Caco-2 (cell line): ENCODE measurements around the gene NCOA6. TPM values are rescaled to one million over a fixed set of nuclear protein-coding genes. Genes with fewer than 3 reads are reported as not detected.

Experiments used
- BruUV-seq: library from RNA; stranded (reverse); fragments of 400-500 nt; replicated peaks from 2 replicates; lab custom pipeline; 2021; lab: Mats Ljungman, UMichigan
- CTCF ChIA-PET: fragments of 300-600 bp; sonication (Branson Sonifier 250); formaldehyde crosslinking; loops from one replicate; lab custom pipeline; 2022; ENCODE audit warnings: antibody characterized with exemption; lab: Charles Lee
- POLR2A ChIA-PET: fragments of 300-600 bp; sonication (Branson Sonifier 250); formaldehyde crosslinking; loops from one replicate; lab custom pipeline; 2022; ENCODE audit warnings: antibody characterized with exemption; lab: Charles Lee
- DNase-seq, 2 experiments: peaks; one replicate each; pipeline versions ENCODE4 v3.0.0 to v3.0.0-alpha.2; 2020 to 2022
- H3K27me3 ChIP-seq: replicated peaks from 2 replicates; pipeline ENCODE4 v1.6.0; 2011; ENCODE audit warnings: low read length; ENCODE audit not compliant: control insufficient read depth, insufficient read depth
- H3K36me3 ChIP-seq: 2 replicates; pipeline ENCODE4 v1.5.1; 2011; ENCODE audit warnings: low read length; ENCODE audit not compliant: control insufficient read depth, insufficient read depth
- H3K4me1 ChIP-seq: fragments of 250-450 bp; sonication (Bioruptor Pico); 2 replicates; pipeline ENCODE4 v1.5.1; 2020; ENCODE audit warnings: mild to moderate bottlenecking
- H3K4me3 ChIP-seq: 2 replicates; pipeline ENCODE4 v1.5.1; 2011; ENCODE audit warnings: low read depth, mild to moderate bottlenecking, control low read depth, low read length
- H3K9me3 ChIP-seq: fragments of 250-450 bp; sonication (Bioruptor Pico); 2 replicates; pipeline ENCODE4 v1.5.1; 2020; ENCODE audit warnings: mild to moderate bottlenecking, moderate library complexity
- H3K27ac Mint-ChIP-seq: one replicate; pipeline ENCODE4 v1.8.0; 2022; ENCODE audit warnings: mixed read lengths; ENCODE audit not compliant: unreplicated experiment
- H3K27me3 Mint-ChIP-seq: one replicate; pipeline ENCODE4 v1.8.0; 2022; ENCODE audit warnings: mixed read lengths; ENCODE audit not compliant: insufficient read depth, unreplicated experiment
- H3K36me3 Mint-ChIP-seq: one replicate; pipeline ENCODE4 v1.8.0; 2022; ENCODE audit warnings: mild to moderate bottlenecking, mixed read lengths; ENCODE audit not compliant: insufficient read depth, unreplicated experiment
- H3K4me1 Mint-ChIP-seq: one replicate; pipeline ENCODE4 v1.8.0; 2022; ENCODE audit warnings: low read depth, mixed read lengths; ENCODE audit not compliant: unreplicated experiment
- H3K4me3 Mint-ChIP-seq: one replicate; pipeline ENCODE4 v1.8.0; 2022; ENCODE audit warnings: mild to moderate bottlenecking, moderate library complexity, mixed read lengths; ENCODE audit not compliant: unreplicated experiment
- H3K9me3 Mint-ChIP-seq: one replicate; pipeline ENCODE4 v1.8.0; 2022; ENCODE audit warnings: mixed read lengths; ENCODE audit not compliant: unreplicated experiment
- CTCF ChIP-seq, 2 experiments: fragments of 200-600 bp in 1 of 2; IDR thresholded peaks; 1 replicate in 1 of 2; 2 replicates in 1 of 2; pipeline versions ENCODE4 v1.5.1 to v1.8.0; 2011 to 2022; ENCODE audit warnings: antibody characterized with exemption in 1 of 2, control low read depth in 1 of 2, inconsistent platforms in 1 of 2, low read depth in 1 of 2, low read length in 1 of 2, mild to moderate bottlenecking in 1 of 2, moderate library complexity in 1 of 2; ENCODE audit not compliant: insufficient read depth in 1 of 2, severe bottlenecking in 1 of 2, unreplicated experiment in 1 of 2
- intact Hi-C: fragments of 100-400 bp; cut with micrococcal nuclease; formaldehyde crosslinking; loops from one replicate; pipeline ENCODE4 v1.10.0; 2022; ENCODE audit not compliant: unreplicated experiment
- total RNA-seq: library from RNA; stranded (reverse); gene quantifications from 2 replicates; pipeline ENCODE4 v1.2.3, GENCODE V29; 2022

Gene NCOA6
- total RNA-seq, 1 experiment from 2014 or later: 65.1 TPM

GRCh38 chr20:34859367-34859766 is 33.9 kb upstream of the NCOA6 start:
- Histone ChIP-seq H3K27me3 (no peaks in the 10 kb centered on the region), H3K4me1 (no peaks in the 10 kb centered on the region), H3K9me3 (no peaks in the 10 kb centered on the region), H3K36me3 (peaks cover 5% of the 10 kb centered on the region), H3K4me3 (no peak overlapping the region)
- no peak overlapping the region for H3K4me3 Mint-ChIP-seq
- no peak for DNase-seq
- H3K36me3 Mint-ChIP-seq: peaks cover 6% of the 10 kb centered on the region
- H3K27ac Mint-ChIP-seq: no peak overlapping the region
- no TSS peak for BruUV-seq
- H3K9me3 Mint-ChIP-seq: no peaks in the 10 kb centered on the region
- no peaks in the 10 kb centered on the region for H3K27me3 Mint-ChIP-seq
- H3K4me1 Mint-ChIP-seq: no peaks in the 10 kb centered on the region
- POLR2A ChIA-PET: no interaction called here
- no peak for TF ChIP-seq CTCF (IDR thresholded peaks at IDR 0.05; ENCODE audit: insufficient read depth in 1 of 2, low read depth in 1 of 2, low read length in 1 of 2, severe bottlenecking in 1 of 2, unreplicated experiment in 1 of 2)
- intact Hi-C loops: no loop called here
- CTCF ChIA-PET: interaction anchor here (0.6 kb wide), 1 partner anchor 283 kb away, joined by 3 read pairs; no protein-coding TSS in a partner anchor

GRCh38 chr20:34852298-34852697 is 26.8 kb upstream of the NCOA6 start:
- H3K27me3 ChIP-seq: no peaks in the 10 kb centered on the region
- Mint-ChIP-seq H3K4me3 (no peak overlapping the region), H3K36me3 (peaks cover 10% of the 10 kb centered on the region), H3K27me3 (no peaks in the 10 kb centered on the region), H3K27ac (no peak overlapping the region), H3K9me3 (no peaks in the 10 kb centered on the region), H3K4me1 (no peaks in the 10 kb centered on the region)
- H3K4me1 ChIP-seq: no peaks in the 10 kb centered on the region
- no TSS peak for BruUV-seq
- no peaks in the 10 kb centered on the region for H3K9me3 ChIP-seq
- ChIA-PET CTCF (interaction anchor here (0.6 kb wide), 2 partner anchors 14 to 187 kb away, joined by 3 to 9 read pairs; no protein-coding TSS in a partner anchor), POLR2A (no interaction called here)
- no peak overlapping the region for H3K4me3 ChIP-seq
- TF ChIP-seq CTCF (IDR thresholded peaks at IDR 0.05; ENCODE audit: insufficient read depth in 1 of 2, low read depth in 1 of 2, low read length in 1 of 2, severe bottlenecking in 1 of 2, unreplicated experiment in 1 of 2): no peak
- peak in 1 of 2 experiments; percentile 49 for DNase-seq
- peaks cover 6% of the 10 kb centered on the region for H3K36me3 ChIP-seq
- intact Hi-C loops: no loop called here

- H3K4me1 Mint-ChIP-seq: no peaks in the 10 kb centered on the region
- no peaks in the 10 kb centered on the region for H3K4me1 ChIP-seq
- peak in 1 of 2 experiments; percentile 36 for DNase-seq
- no peaks in the 10 kb centered on the region for H3K9me3 ChIP-seq
- H3K27me3 Mint-ChIP-seq: no peaks in the 10 kb centered on the region
- H3K27ac Mint-ChIP-seq: no peak overlapping the region
- intact Hi-C loops: no loop called here
- TF ChIP-seq CTCF (IDR thresholded peaks at IDR 0.05; ENCODE audit: insufficient read depth in 1 of 2, low read depth in 1 of 2, low read length in 1 of 2, severe bottlenecking in 1 of 2, unreplicated experiment in 1 of 2): no peak
- no peak overlapping the region for H3K4me3 ChIP-seq
- no TSS peak for BruUV-seq
- no peaks in the 10 kb centered on the region for H3K27me3 ChIP-seq
- peaks cover 4% of the 10 kb centered on the region for H3K36me3 Mint-ChIP-seq
- H3K9me3 Mint-ChIP-seq: no peaks in the 10 kb centered on the region
- no peak overlapping the region for H3K4me3 Mint-ChIP-seq
- POLR2A ChIA-PET: no interaction called here
- CTCF ChIA-PET: interaction anchor here (0.6 kb wide), 1 partner anchor 107 kb away, joined by 7 read pairs; no protein-coding TSS in a partner anchor
- peaks cover 4% of the 10 kb centered on the region for H3K36me3 ChIP-seq
Measured at GRCh38 chr20:34850969-34851368, 25.5 kb upstream of the NCOA6 start.
